GM18519 (cell line): ENCODE data around the gene GHRL.

Source experiments
- ATAC-seq: cut with Tn5 transposase; IDR thresholded peaks from one replicate; pipeline ENCODE4 v1.9.1; 2021; ENCODE audit warnings: mild to moderate bottlenecking, moderate library complexity; ENCODE audit not compliant: unreplicated experiment, low FRiP score

Gene GHRL

GRCh38 chr3:10292505-10293419 is at the start of gene GHRL:
Gene GHRL (minus strand): TSS chr3:10292947. CDS start chr3:10290180, 2,767 bp downstream.
- ATAC-seq = no peak

- no peak for ATAC-seq
These were observed 49.2 kb upstream of the GHRL start for GRCh38 chr3:10341901-10342398.

GRCh38 chr3:10340476-10340875 is 47.7 kb upstream of the GHRL start:
- no peak for ATAC-seq

GRCh38 chr3:10340046-10340445 is 47.3 kb upstream of the GHRL start:
- no peak for ATAC-seq

- no peak for ATAC-seq
These were observed 46.7 kb upstream of the GHRL start for GRCh38 chr3:10339376-10339955.

- no peak for ATAC-seq
These were observed 46.0 kb upstream of the GHRL start for GRCh38 chr3:10338591-10339353.

- ATAC-seq = no peak
These were observed 45.4 kb upstream of the GHRL start for GRCh38 chr3:10338164-10338470.

GRCh38 chr3:10337323-10338163 is 44.8 kb upstream of the GHRL start:
- ATAC-seq = no peak

- no peak for ATAC-seq
These were observed 44.0 kb upstream of the GHRL start for GRCh38 chr3:10336761-10337160.

- no peak for ATAC-seq
These were observed 43.3 kb upstream of the GHRL start for GRCh38 chr3:10335871-10336622.

GRCh38 chr3:10335190-10335738 is 42.5 kb upstream of the GHRL start:
- no peak for ATAC-seq

GRCh38 chr3:10334459-10334858 is 41.7 kb upstream of the GHRL start:
- ATAC-seq = no peak

GRCh38 chr3:10334042-10334441 is 41.3 kb upstream of the GHRL start:
- no peak for ATAC-seq

- ATAC-seq = no peak
These were observed 40.6 kb upstream of the GHRL start for GRCh38 chr3:10333349-10333650.

GRCh38 chr3:10332481-10333348 is 40.0 kb upstream of the GHRL start:
- ATAC-seq = no peak

GRCh38 chr3:10331320-10331719 is 38.6 kb upstream of the GHRL start:
- ATAC-seq = no peak

- ATAC-seq = no peak
These were observed 37.6 kb upstream of the GHRL start for GRCh38 chr3:10330319-10330718.

- no peak for ATAC-seq
These were observed 36.8 kb upstream of the GHRL start for GRCh38 chr3:10329495-10330015.
